ENCODE data around the gene ZP3.
"Not testable (repeated sequence)": the region's sequence is repeated elsewhere in the genome, so short reads cannot be mapped to it uniquely, and the experiment has no call there.

GRCh38 chr7:76464959-76465358, 40.2 kb downstream of the ZP3 start:
- TF ChIP-seq CTCF (conservative IDR thresholded peaks at IDR 0.05; ENCODE audit: low read length); EZH2phosphoT487 (IDR thresholded peaks at IDR 0.05; ENCODE audit: borderline replicate concordance, low read depth, low read length): not testable (repeated sequence)

Data from OCI-LY7 (cell line).